Body of pancreas (tissue), 4 donors: ENCODE data around the gene GSC2. TPM values are rescaled to one million over a fixed set of nuclear protein-coding genes. Genes with fewer than 3 reads are reported as not detected.

Experiments used
- ATAC-seq: fragments of 150-250 bp; one replicate; pipeline ENCODE4 v1.9.1; 2016
- DNase-seq, 4 donors: peaks; one replicate each; pipeline ENCODE4 v3.0.0-alpha.2; 2019
- H3K27ac ChIP-seq, 4 donors: fragments of 200-600 bp; sonication (generic); 1 replicate in 3 of 4; 2 replicates in 1 of 4; pipeline versions ENCODE4 v1.5.1 to v1.6.1; 2016 to 2019; ENCODE audit warnings: mild to moderate bottlenecking in 1 of 4, mixed read lengths in 1 of 4, moderate library complexity in 1 of 4
- H3K27me3 ChIP-seq, 2 donors: fragments of 200-600 bp; sonication (generic); one replicate each; pipeline ENCODE4 v1.6.0; 2016; ENCODE audit warnings: mild to moderate bottlenecking in 1 of 2
- H3K36me3 ChIP-seq, 2 donors: fragments of 200-600 bp; sonication (generic); replicated peaks in 1 of 2; 2 replicates each; pipeline ENCODE4 v1.5.1; 2016; ENCODE audit warnings: low read depth in 2 of 2; ENCODE audit not compliant: insufficient read depth in 1 of 2
- H3K4me1 ChIP-seq: fragments of 200-600 bp; sonication (generic); one replicate; pipeline ENCODE4 v1.6.0; 2016
- H3K4me3 ChIP-seq, 2 donors: fragments of 200-600 bp; sonication (generic); 1 replicate in 1 of 2; 2 replicates in 1 of 2; pipeline ENCODE4 v1.5.1; 2016 to 2019
- H3K9me3 ChIP-seq, 3 donors: fragments of 200-600 bp; sonication (generic); 1 replicate in 2 of 3; 2 replicates in 1 of 3; pipeline ENCODE4 v1.5.1; 2016
- CTCF ChIP-seq, 7 experiments: fragments of 450-650 bp in 4 of 7; fragments of 200-600 bp in 3 of 7; sonication (generic) in 3 of 7; IDR thresholded peaks; one replicate each; pipeline ENCODE4 v1.5.1; 2016 to 2019; ENCODE audit warnings: antibody characterized with exemption in 7 of 7
- POLR2A ChIP-seq, 3 donors: fragments of 450-650 bp; IDR thresholded peaks; one replicate each; pipeline ENCODE4 v1.6.1; 2016; ENCODE audit warnings: antibody characterized with exemption in 3 of 3, mild to moderate bottlenecking in 2 of 3
- WGBS, 2 donors: methylation state at CpG; one replicate each; pipeline ENCODE4 v1.1.5; 2017; 5-methylcytosine and 5-hydroxymethylcytosine counted together
- intact Hi-C: fragments of 100-400 bp; cut with DNase I; formaldehyde crosslinking; loops from one replicate; pipeline ENCODE4 v1.15.1; 2023
- total RNA-seq, 2 donors: library from RNA; depleted of rRNA; stranded (reverse); fragments of >200 nt; gene quantifications; one replicate each; pipeline ENCODE4 v1.1.0, GENCODE V29; 2016

GSC2 gene
- total RNA-seq, 2 donors from 2014 or later, result not detected

GRCh38 chr22:19107730-19108074 is 42.4 kb downstream of the GSC2 start:
- no peaks in the 10 kb centered on the region for H3K36me3 ChIP-seq
- ATAC-seq, result no peak
- 54 to 67% methylated on average over 8 of the region's 8 CpGs for WGBS, 2 donors
- H3K27me3 ChIP-seq, result no peaks in the 10 kb centered on the region
- intact Hi-C loops, result no loop called here
- TF ChIP-seq CTCF (IDR thresholded peaks at IDR 0.05) (no peak), POLR2A (IDR thresholded peaks at IDR 0.05) (no peak)
- DNase-seq, result peak in 1 of 4 donors; percentile 6
- H3K9me3 ChIP-seq, result no peaks in the 10 kb centered on the region
- H3K4me1 ChIP-seq, result peaks cover 77% of the 10 kb centered on the region
- H3K27ac ChIP-seq, result peak overlapping the region; percentile 17 to 78 (median 42)
- H3K4me3 ChIP-seq, result no peak overlapping the region

GRCh38 chr22:19106886-19107729 is 43.0 kb downstream of the GSC2 start:
- no peak for ATAC-seq
- Histone ChIP-seq H3K36me3 (no peaks in the 10 kb centered on the region), H3K9me3 (no peaks in the 10 kb centered on the region), H3K4me1 (peaks cover 81% of the 10 kb centered on the region), H3K4me3 (no peak overlapping the region), H3K27me3 (no peaks in the 10 kb centered on the region), H3K27ac (peak overlapping the region in 3 of 4 donors; percentile 67 to 83 (median 78))
- intact Hi-C loops, result no loop called here
- WGBS, 2 donors, result 71 to 88% methylated on average over 2 to 3 of the region's 3 CpGs
- TF ChIP-seq CTCF (IDR thresholded peaks at IDR 0.05) (no peak), POLR2A (IDR thresholded peaks at IDR 0.05) (no peak)
- peak in 1 of 4 donors; percentile 9 for DNase-seq

- TF ChIP-seq CTCF (IDR thresholded peaks at IDR 0.05), result peak in 3 of 7 experiments; percentile 26 to 41 (median 39)
- no peak for TF ChIP-seq POLR2A (IDR thresholded peaks at IDR 0.05)
- no peaks in the 10 kb centered on the region for H3K9me3 ChIP-seq
- H3K27ac ChIP-seq, result peak overlapping the region; percentile 60 to 83 (median 72)
- no peaks in the 10 kb centered on the region for H3K27me3 ChIP-seq
- no peaks in the 10 kb centered on the region for H3K36me3 ChIP-seq
- intact Hi-C loops, result no loop called here
- 59% methylated on average over 13 to 18 of the region's 18 CpGs for WGBS, 2 donors
- H3K4me3 ChIP-seq, result no peak overlapping the region
- DNase-seq, result peak; percentile 35 to 59 (median 41)
- ATAC-seq, result no peak
- peaks cover 86% of the 10 kb centered on the region for H3K4me1 ChIP-seq
Measured at GRCh38 chr22:19105867-19106802, 44.0 kb downstream of the GSC2 start.

- intact Hi-C loops, result no loop called here
- H3K9me3 ChIP-seq, result no peaks in the 10 kb centered on the region
- TF ChIP-seq POLR2A (IDR thresholded peaks at IDR 0.05) (no peak), CTCF (IDR thresholded peaks at IDR 0.05) (no peak)
- DNase-seq, result peak in 1 of 4 donors; percentile 11
- H3K36me3 ChIP-seq, result no peaks in the 10 kb centered on the region
- no peaks in the 10 kb centered on the region for H3K27me3 ChIP-seq
- peaks cover 85% of the 10 kb centered on the region for H3K4me1 ChIP-seq
- peak overlapping the region; percentile 60 to 83 (median 72) for H3K27ac ChIP-seq
- ATAC-seq, result no peak
- 90 to 97% methylated on average over 7 to 8 of the region's 8 CpGs for WGBS, 2 donors
- no peak overlapping the region for H3K4me3 ChIP-seq
Measured at GRCh38 chr22:19105456-19105855, 44.6 kb downstream of the GSC2 start.
